ENCODE measurements around the gene PTPRCAP. TPM values are rescaled to one million over a fixed set of nuclear protein-coding genes. Genes with fewer than 3 reads are reported as not detected.

PTPRCAP gene
- total RNA-seq, 1 donor = 0.45 TPM

GRCh38 chr11:67434395-67434881 lies 3.0 kb downstream of the PTPRCAP start:
- TF ChIP-seq CTCF (IDR thresholded peaks at IDR 0.05; ENCODE audit: insufficient read depth, low read length) = no peak
- H3K4me3 ChIP-seq (ENCODE audit: low read depth, low read length) = no peak overlapping the region
- no peak for DNase-seq (ENCODE audit: low read depth)

- no peak for TF ChIP-seq CTCF (IDR thresholded peaks at IDR 0.05; ENCODE audit: insufficient read depth, low read length)
- DNase-seq (ENCODE audit: low read depth) = no peak
- no peak overlapping the region for H3K4me3 ChIP-seq (ENCODE audit: low read depth, low read length)
These were observed 3.7 kb downstream of the PTPRCAP start for GRCh38 chr11:67433536-67434394.

GRCh38 chr11:67432655-67433349 lies 4.7 kb downstream of the PTPRCAP start:
- no peak overlapping the region for H3K4me3 ChIP-seq (ENCODE audit: low read depth, low read length)
- TF ChIP-seq CTCF (IDR thresholded peaks at IDR 0.05; ENCODE audit: insufficient read depth, low read length) = no peak
- DNase-seq (ENCODE audit: low read depth) = no peak

GRCh38 chr11:67431346-67432249 lies 5.9 kb downstream of the PTPRCAP start:
- H3K4me3 ChIP-seq (ENCODE audit: low read depth, low read length) = no peak overlapping the region
- DNase-seq (ENCODE audit: low read depth) = no peak
- TF ChIP-seq CTCF (IDR thresholded peaks at IDR 0.05; ENCODE audit: insufficient read depth, low read length) = no peak

- peak overlapping the region; percentile 95 for H3K4me3 ChIP-seq (ENCODE audit: low read depth, low read length)
- DNase-seq (ENCODE audit: low read depth) = no peak
- TF ChIP-seq CTCF (IDR thresholded peaks at IDR 0.05; ENCODE audit: insufficient read depth, low read length) = no peak
These were observed 7.8 kb downstream of the PTPRCAP start for GRCh38 chr11:67429722-67430121.

- peak overlapping the region; percentile 95 for H3K4me3 ChIP-seq (ENCODE audit: low read depth, low read length)
- peak; percentile 25 for DNase-seq (ENCODE audit: low read depth)
- TF ChIP-seq CTCF (IDR thresholded peaks at IDR 0.05; ENCODE audit: insufficient read depth, low read length) = no peak
These were observed 8.3 kb downstream of the PTPRCAP start for GRCh38 chr11:67429038-67429668.

All from fibroblast of the aortic adventitia (primary cell).